Activated CD4-positive, alpha-beta memory T cell treated with anti-CD3 and anti-CD28 coated beads for 36 hours (primary cell): ENCODE results near the gene COL4A5. TPM values are rescaled to one million over a fixed set of nuclear protein-coding genes. Genes with fewer than 3 reads are reported as not detected.

Experiments
- CTCF ChIA-PET: fragments of 350-600 bp; sonication (Branson Sonifier 250); formaldehyde crosslinking; loops from one replicate; lab custom pipeline; 2021; ENCODE audit warnings: antibody characterized with exemption, inconsistent platforms; lab: Charles Lee
- POLR2A ChIA-PET: fragments of 350-600 bp; sonication (Branson Sonifier 250); formaldehyde crosslinking; loops from one replicate; lab custom pipeline; 2021; ENCODE audit warnings: antibody characterized with exemption; lab: Charles Lee
- DNase-seq: peaks from one replicate; pipeline ENCODE4 v3.0.0-alpha.2; 2020
- H3K27ac Mint-ChIP-seq: one replicate; pipeline ENCODE4 v1.8.0; 2021; ENCODE audit warnings: mixed read lengths
- H3K27me3 Mint-ChIP-seq: one replicate; pipeline ENCODE4 v1.8.0; 2021; ENCODE audit warnings: mixed read lengths
- H3K36me3 Mint-ChIP-seq: one replicate; pipeline ENCODE4 v1.8.0; 2021; ENCODE audit warnings: mixed read lengths
- H3K4me1 Mint-ChIP-seq: one replicate; pipeline ENCODE4 v1.8.0; 2021; ENCODE audit warnings: low read depth, mixed read lengths
- H3K4me3 Mint-ChIP-seq: one replicate; pipeline ENCODE4 v1.8.0; 2021; ENCODE audit warnings: mild to moderate bottlenecking, mixed read lengths
- H3K9me3 Mint-ChIP-seq: one replicate; pipeline ENCODE4 v1.8.0; 2021; ENCODE audit warnings: mixed read lengths
- intact Hi-C: fragments of 100-400 bp; cut with micrococcal nuclease; formaldehyde crosslinking; loops from one replicate; pipeline ENCODE4 v1.15.1; 2023
- total RNA-seq, 2 experiments: library from RNA; stranded (reverse); gene quantifications; one replicate each; pipeline ENCODE4 v1.2.3, GENCODE V29; 2021

The COL4A5 gene
- total RNA-seq, 2 experiments from 2014 or later, result not detected

DNA sequence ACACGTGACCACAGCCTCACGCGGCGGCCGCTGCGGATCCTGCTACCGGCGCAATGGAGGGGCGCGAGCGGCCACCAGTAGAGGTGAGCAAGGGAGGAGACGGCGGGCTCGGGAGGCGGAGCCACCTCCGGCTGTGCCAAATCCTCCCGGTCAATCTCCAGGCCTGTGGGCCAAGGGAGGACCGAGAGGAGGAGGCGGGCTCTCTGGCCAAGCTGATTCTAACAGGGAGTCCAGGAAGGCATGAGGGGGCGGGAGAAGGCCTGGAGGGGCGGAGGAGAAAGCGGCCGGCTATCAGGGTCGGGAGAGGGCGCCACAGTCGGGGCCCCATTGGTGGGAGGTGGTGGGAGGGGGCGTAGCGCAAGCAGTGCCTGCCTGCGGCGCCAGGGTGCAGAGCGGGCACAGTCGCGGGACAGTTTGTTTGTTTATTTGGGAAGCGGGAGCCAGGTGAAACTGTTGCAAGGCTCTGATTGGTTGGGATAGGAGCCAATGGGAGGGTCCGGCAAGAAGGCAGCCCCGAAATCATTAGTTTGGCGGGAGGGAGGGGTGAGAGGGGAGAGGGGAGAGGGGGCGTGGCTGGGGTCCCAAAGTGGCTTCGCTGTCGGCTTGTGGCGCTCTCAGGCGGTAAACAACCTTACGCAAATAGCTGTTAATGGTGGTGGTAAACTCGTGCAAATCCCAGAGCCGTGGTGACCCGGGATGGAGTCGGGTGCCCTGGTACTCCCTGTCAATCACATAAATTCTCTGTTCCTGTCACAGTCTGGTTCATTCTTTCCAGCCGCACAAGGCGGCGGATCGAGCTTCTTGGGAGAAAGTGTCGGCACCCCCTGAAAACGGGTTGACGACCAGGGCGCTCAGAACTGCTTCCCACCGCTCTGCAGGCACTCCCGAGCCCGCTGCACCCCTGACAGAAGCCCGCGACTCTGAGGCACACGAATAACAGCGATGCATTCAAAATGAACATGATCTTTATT lies 297.2 kb downstream of the COL4A5 start, which contains the start of gene IRS4:
Gene IRS4 (minus strand): TSS at position 55 of the 971 bp plus-strand sequence.
- Mint-ChIP-seq H3K9me3 (no peaks in the 10 kb centered on the region), H3K27ac (no peak within 1 kb of the TSS), H3K36me3 (no peaks in the 10 kb centered on the region), H3K4me3 (no peak within 1 kb of the TSS), H3K4me1 (no peaks in the 10 kb centered on the region), H3K27me3 (peaks cover 21% of the 10 kb centered on the region)
- POLR2A ChIA-PET, result no interaction called here
- CTCF ChIA-PET, result no interaction called here
- DNase-seq, result no peak
- intact Hi-C loops, result no loop called here

DNA sequence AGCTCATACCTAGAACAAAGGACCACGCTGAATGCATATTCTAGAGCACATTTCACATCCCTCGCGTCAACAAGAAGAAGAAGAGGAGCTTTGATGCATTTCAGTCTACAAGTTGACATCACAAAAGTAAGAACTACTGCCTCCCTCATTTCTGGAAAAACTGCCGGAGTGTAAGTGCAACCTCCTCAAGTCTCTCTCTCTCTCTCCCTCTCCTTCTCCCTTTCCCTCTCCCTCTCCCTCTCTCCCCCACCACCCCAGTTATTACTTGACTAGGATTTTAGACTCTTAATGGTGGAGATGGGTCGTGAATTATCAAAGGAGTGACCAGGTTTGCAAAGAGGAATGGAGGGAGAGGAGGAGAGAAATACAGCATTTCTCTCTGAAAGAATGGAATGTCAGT lies 298.1 kb downstream of the COL4A5 start:
- peaks cover 16% of the 10 kb centered on the region for H3K27me3 Mint-ChIP-seq
- no peak for DNase-seq
- H3K27ac Mint-ChIP-seq, result no peak overlapping the region
- H3K36me3 Mint-ChIP-seq, result no peaks in the 10 kb centered on the region
- intact Hi-C loops, result no loop called here
- no peak overlapping the region for H3K4me3 Mint-ChIP-seq
- POLR2A ChIA-PET, result no interaction called here
- no peaks in the 10 kb centered on the region for H3K4me1 Mint-ChIP-seq
- CTCF ChIA-PET, result no interaction called here
- no peaks in the 10 kb centered on the region for H3K9me3 Mint-ChIP-seq

DNA sequence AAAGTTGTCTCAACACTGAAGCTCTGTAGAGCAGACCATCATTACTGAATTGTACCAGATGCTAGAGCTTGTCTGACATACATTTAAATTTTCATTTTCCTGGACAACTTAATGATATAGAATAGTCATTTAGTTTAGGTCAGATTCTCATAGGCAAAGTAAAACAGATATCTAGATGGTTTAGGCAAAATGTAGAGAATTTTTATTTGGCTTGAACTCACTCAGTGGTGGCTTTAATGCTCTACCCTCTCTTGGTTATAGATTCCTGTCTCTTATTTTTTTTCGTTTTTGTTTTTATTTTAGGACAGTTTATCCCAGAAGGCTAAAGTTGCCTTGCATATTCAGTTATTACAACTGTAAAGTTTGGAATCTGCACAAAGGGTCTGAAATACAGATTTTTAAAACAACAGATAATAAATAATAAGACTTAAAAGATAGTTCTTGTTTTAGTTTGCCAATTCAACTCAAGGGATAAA lies 300.7 kb downstream of the COL4A5 start:
- Mint-ChIP-seq H3K27ac (no peak overlapping the region), H3K4me3 (no peak overlapping the region), H3K9me3 (no peaks in the 10 kb centered on the region), H3K36me3 (no peaks in the 10 kb centered on the region), H3K4me1 (no peaks in the 10 kb centered on the region), H3K27me3 (peaks cover 5% of the 10 kb centered on the region)
- ChIA-PET POLR2A (no interaction called here), CTCF (no interaction called here)
- intact Hi-C loops, result no loop called here
- DNase-seq, result no peak

Other genes starting within 250 kb of the COL4A5 start
- not detected for gene COL4A6, start 1.4 kb upstream of the COL4A5 start, total RNA-seq